Cardiac fibroblast (primary cell): ENCODE results near the gene NCMAP.
"Not testable (repeated sequence)": the region's sequence is repeated elsewhere in the genome, so short reads cannot be mapped to it uniquely, and the experiment has no call there.

ENCODE experiments used
- DNase-seq, 2 donors: peaks; one replicate each; pipeline versions ENCODE4 v3.0.0 to v3.0.0-alpha.2; 2010; ENCODE audit warnings: low read depth in 2 of 2
- H3K4me3 ChIP-seq, 2 donors: replicated peaks in 1 of 2; 1 replicate in 1 of 2; 2 replicates in 1 of 2; pipeline ENCODE4 v1.5.1; 2011; ENCODE audit warnings: low read depth in 2 of 2, low read length in 2 of 2, mild to moderate bottlenecking in 2 of 2, moderate library complexity in 1 of 2
- CTCF ChIP-seq: IDR thresholded peaks from one replicate; pipeline ENCODE4 v1.5.1; 2011; ENCODE audit warnings: low read depth, mild to moderate bottlenecking, low read length, inconsistent platforms

The NCMAP gene

DNA sequence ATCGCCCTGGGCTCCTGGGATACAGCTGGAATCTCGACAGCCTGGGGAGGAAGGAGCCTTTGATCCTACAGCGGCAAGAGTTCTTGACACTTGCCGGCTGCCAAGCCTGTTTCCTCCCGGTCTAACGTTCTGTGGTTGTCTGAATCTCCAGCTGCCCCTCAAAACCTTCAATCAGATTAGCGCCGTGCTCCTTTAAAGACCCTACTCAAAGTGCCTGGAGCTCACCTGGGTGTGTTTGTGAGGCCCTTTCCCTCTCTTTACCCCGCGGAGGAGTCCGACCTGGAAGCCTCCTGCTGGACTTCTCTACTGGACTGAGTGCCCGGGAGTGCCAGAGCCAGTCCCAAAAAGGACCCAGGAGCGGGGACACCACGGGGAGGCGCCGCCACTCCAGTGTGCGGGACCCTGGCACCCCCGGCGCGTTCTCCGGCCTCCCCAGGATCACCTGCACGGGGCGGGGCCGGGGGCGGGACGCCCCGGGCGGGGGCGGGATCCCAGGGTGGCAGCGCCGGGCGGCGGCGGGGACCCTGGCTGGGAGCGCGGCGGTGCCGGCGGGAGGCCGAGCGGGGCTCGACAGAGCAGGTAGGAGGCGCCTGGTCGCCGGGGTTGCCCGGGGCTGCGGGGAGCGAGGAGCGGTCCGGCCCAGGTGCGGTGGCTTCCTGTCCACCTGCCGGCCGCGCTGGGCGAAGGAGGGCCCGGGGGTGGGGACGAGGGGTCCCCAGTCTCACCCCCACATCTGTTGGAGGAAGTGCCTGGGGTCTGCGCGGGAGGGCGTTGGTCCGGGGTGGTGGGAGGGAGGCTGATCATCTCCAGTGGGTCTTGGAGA lies at the start of gene NCMAP:
TSS of gene NCMAP (plus strand) at position 497 of the 823 bp plus-strand sequence. CDS start 39,344 bp downstream, outside the sequence.
- TF ChIP-seq CTCF: no peak
- DNase-seq: no peak
- H3K4me3 ChIP-seq: no peak within 1 kb of the TSS

DNA sequence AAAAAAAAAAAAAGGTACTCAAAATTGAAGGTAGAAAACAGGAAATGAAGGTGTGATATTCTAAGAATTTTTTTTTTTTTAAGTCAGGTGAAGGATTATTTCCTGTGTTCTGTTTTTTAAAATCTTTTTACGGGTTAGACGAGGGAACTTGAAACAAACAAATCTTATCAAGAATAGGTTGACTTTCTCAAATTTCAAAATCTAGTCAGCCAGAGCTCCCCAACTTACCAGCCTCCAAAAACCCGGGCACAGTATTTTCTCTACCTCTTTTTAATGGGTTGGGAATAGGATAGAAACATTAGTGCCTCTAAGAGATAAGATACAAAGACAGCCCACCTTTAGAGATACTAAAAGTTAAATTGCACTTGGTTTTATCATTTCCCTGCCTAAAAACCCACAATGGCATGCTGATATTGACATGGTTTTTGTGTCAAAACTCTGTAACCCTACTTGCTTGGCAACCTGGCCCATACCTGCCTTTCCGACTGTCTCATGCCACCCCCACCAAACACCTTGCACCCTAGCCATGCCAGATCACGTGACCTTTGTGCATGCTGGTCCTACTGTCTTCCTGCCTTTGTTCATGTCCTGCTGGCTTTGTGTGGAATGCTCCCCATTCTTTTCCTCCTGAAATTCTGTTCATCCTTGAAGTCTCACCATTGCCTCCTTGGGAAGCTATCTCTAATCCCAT lies 49.1 kb upstream of the NCMAP start:
- DNase-seq: no peak
- H3K4me3 ChIP-seq: no peak overlapping the region
- no peak for TF ChIP-seq CTCF

DNA sequence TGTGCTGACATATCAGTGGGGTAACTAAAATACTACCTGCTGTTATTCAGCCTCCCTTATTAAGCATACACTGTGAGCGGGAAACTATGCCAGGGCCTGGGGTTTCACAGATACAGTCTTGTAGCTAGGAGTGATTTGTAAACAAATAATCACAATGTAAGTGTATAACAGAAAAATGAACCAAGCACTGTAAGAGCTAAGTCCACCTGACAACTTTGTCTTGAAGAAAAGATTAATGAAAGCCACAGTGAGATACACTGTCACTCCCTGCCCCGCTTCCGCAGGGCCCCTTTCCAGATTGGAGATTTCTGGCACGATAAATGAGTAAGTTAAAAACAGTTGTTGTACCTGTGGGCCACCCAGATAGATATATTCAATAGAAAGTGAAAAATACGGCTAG lies 48.5 kb upstream of the NCMAP start:
- TF ChIP-seq CTCF: no peak
- no peak overlapping the region for H3K4me3 ChIP-seq
- no peak for DNase-seq

DNA sequence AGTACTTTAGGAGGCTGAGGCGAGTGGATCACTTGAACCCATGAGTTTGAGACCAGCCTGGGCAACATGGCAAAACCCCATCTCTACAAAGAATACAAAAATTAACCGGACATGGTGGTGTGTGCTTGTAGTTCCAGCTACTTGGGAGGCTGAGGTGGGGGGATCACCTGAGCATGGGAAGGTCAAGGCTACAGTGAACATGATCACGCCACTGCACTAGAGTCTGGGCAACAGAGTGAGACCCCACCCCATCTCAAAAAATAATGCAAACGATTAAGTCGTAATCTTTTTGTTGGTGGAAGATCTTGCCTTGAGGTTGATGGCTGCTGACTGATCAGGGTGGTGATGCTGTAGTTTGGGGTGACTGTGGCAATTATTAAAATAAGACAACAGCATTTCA lies 47.0 kb upstream of the NCMAP start:
- no peak for TF ChIP-seq CTCF
- no peak overlapping the region for H3K4me3 ChIP-seq
- no peak for DNase-seq

- no peak for DNase-seq
- TF ChIP-seq CTCF: no peak
- no peak overlapping the region for H3K4me3 ChIP-seq
These were observed 42.2 kb upstream of the NCMAP start for GRCh38 chr1:24513706-24514105.

DNA sequence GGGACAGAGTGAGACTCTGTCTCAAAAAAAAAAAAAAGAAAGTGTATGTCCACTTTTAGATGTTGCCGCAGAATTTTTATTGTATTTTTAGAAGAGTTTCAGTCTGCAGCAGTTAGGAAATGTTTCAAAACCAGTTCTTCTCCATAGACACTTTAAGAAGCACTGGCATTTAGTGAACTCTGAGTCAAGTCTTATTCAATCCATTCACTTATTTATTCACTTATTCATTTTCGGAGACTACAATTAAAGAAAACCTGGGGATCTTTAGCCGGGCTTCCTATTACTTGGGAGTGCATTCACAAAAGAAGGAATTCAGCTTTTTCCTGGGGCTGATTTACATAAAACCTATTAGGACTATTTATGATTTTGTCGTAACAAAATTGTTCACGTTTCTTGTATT lies 40.9 kb upstream of the NCMAP start:
- H3K4me3 ChIP-seq: no peak overlapping the region
- DNase-seq: no peak
- TF ChIP-seq CTCF: no peak

- DNase-seq: peak; percentile 8 to 18
- not testable (repeated sequence) for H3K4me3 ChIP-seq
These were observed 40.1 kb upstream of the NCMAP start for GRCh38 chr1:24515671-24516209.
